Breast epithelium (tissue), 4 donors: Measurements from ENCODE around the gene SKIC8. TPM values are rescaled to one million over a fixed set of nuclear protein-coding genes. Genes with fewer than 3 reads are reported as not detected.
A peak's percentile ranks its signal among the peaks of the same experiment; 100 is the strongest.
"Not testable (repeated sequence)": the region's sequence is repeated elsewhere in the genome, so short reads cannot be mapped to it uniquely, and the experiment has no call there.

Experiments used
- DNase-seq, 2 donors: peaks; one replicate each; pipeline ENCODE4 v3.0.0-alpha.2; 2019; ENCODE audit warnings: low spot score in 2 of 2
- H3K27ac ChIP-seq, 2 donors: fragments of 200-600 bp; sonication (generic) in 1 of 2; one replicate each; pipeline ENCODE4 v1.5.1; 2016 to 2019; ENCODE audit warnings: mild to moderate bottlenecking in 1 of 2
- H3K27me3 ChIP-seq, 2 donors: fragments of 200-600 bp; sonication (generic) in 1 of 2; one replicate each; pipeline versions ENCODE4 v1.5.1 to v1.6.0; 2017 to 2019; ENCODE audit warnings: control low read depth in 1 of 2, mild to moderate bottlenecking in 1 of 2
- H3K36me3 ChIP-seq: fragments of 200-600 bp; one replicate; pipeline ENCODE4 v1.5.1; 2019
- H3K4me1 ChIP-seq, 2 donors: fragments of 200-600 bp; sonication (generic); one replicate each; pipeline ENCODE4 v1.5.1; 2016 to 2019; ENCODE audit warnings: control low read depth in 1 of 2
- H3K4me3 ChIP-seq, 3 donors: fragments of 200-600 bp; sonication (generic); 1 replicate in 2 of 3; 2 replicates in 1 of 3; pipeline ENCODE4 v1.5.1; 2016 to 2019; ENCODE audit warnings: mild to moderate bottlenecking in 3 of 3, moderate library complexity in 2 of 3
- H3K9me3 ChIP-seq, 2 donors: fragments of 200-600 bp; sonication (generic) in 1 of 2; one replicate each; pipeline ENCODE4 v1.5.1; 2016 to 2019; ENCODE audit warnings: control low read depth in 1 of 2
- POLR2A ChIP-seq: fragments of 450-650 bp; IDR thresholded peaks from one replicate; pipeline ENCODE4 v1.6.1; 2016; ENCODE audit warnings: antibody characterized with exemption, mild to moderate bottlenecking, moderate library complexity
- POLR2AphosphoS5 ChIP-seq, 3 donors: sonication (generic); formaldehyde crosslinking; IDR thresholded peaks; one replicate each; pipeline ENCODE4 v1.6.1; 2017; ENCODE audit warnings: antibody characterized with exemption in 3 of 3
- intact Hi-C: fragments of 100-400 bp; cut with DNase I; formaldehyde crosslinking; loops from one replicate; pipeline ENCODE4 v1.15.1; 2023; ENCODE audit warnings: low total_unique reads
- total RNA-seq, 3 donors: library from RNA; depleted of rRNA; stranded (reverse); fragments of >200 nt; gene quantifications; one replicate each; pipeline ENCODE4 v1.1.0, GENCODE V29; 2016
- TF ChIP-seq, protein P1 (sequence below), 3 donors: fragments of 450-650 bp; IDR thresholded peaks; one replicate each; pipeline ENCODE4 v1.5.1; 2016 to 2017; ENCODE audit warnings: antibody characterized with exemption in 3 of 3, mild to moderate bottlenecking in 3 of 3, moderate library complexity in 3 of 3

Gene SKIC8
- total RNA-seq, 3 donors from 2014 or later: 63.5 to 98.8 (median 96.0) TPM

DNA sequence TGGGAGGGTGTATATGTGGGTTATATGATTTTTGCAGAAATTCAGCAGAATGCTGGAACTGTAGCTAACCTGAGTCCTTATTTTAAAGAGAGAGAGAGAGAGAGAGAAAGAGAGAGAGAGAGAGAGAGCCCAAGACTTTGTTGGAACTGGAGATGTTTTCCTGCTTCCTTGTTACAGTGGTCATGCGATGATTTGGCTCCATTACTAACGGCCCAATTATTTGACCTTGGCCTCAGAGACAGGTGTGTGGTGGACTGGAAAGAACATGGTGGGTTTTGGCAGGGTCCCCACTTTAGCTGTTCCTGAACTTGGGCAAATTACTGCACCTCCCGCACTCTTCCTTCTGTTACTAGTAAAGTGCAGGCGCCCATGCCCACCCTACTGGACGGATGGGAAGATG, 50.3 kb downstream of the SKIC8 start:
- H3K4me1 ChIP-seq: no peaks in the 10 kb centered on the region

DNA sequence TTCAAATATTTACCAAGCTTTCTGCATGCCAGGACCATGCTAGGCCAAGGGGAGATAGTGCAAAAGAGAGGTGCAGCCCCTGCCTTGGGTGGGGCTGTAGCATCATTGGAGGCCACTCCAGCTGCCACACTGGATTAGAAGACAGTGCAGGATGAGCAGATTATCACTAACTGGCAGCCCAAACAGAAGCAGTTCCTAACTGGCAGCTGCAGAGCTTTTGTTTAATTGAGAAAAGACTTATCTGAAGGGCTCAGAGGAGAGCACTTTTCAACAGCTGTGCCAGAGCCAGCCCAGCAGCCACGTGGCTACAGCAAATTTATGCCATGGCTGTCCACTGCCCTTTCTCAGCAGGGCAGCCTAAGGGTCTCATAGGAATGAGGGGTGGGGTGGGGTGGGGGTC, 51.5 kb downstream of the SKIC8 start:
- intact Hi-C loops: no loop called here
- no peaks in the 10 kb centered on the region for H3K9me3 ChIP-seq
- H3K27me3 ChIP-seq: no peaks in the 10 kb centered on the region
- TF ChIP-seq POLR2A: no peak
- TF ChIP-seq, protein P1, sequence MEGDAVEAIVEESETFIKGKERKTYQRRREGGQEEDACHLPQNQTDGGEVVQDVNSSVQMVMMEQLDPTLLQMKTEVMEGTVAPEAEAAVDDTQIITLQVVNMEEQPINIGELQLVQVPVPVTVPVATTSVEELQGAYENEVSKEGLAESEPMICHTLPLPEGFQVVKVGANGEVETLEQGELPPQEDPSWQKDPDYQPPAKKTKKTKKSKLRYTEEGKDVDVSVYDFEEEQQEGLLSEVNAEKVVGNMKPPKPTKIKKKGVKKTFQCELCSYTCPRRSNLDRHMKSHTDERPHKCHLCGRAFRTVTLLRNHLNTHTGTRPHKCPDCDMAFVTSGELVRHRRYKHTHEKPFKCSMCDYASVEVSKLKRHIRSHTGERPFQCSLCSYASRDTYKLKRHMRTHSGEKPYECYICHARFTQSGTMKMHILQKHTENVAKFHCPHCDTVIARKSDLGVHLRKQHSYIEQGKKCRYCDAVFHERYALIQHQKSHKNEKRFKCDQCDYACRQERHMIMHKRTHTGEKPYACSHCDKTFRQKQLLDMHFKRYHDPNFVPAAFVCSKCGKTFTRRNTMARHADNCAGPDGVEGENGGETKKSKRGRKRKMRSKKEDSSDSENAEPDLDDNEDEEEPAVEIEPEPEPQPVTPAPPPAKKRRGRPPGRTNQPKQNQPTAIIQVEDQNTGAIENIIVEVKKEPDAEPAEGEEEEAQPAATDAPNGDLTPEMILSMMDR (IDR thresholded peaks at IDR 0.05): no peak
- no peak for TF ChIP-seq POLR2AphosphoS5 (IDR thresholded peaks at IDR 0.05)
- H3K4me3 ChIP-seq: no peak overlapping the region
- no peak overlapping the region for H3K27ac ChIP-seq
- H3K4me1 ChIP-seq: no peaks in the 10 kb centered on the region
- peak in 1 of 2 donors; percentile 0 for DNase-seq
- no peaks in the 10 kb centered on the region for H3K36me3 ChIP-seq

More for the DNA sequence above, 50.3 kb downstream of the SKIC8 start:
- H3K9me3 ChIP-seq: no peaks in the 10 kb centered on the region
- TF ChIP-seq POLR2AphosphoS5 (IDR thresholded peaks at IDR 0.05) (no peak), POLR2A (no peak)
- TF ChIP-seq, protein P1 (IDR thresholded peaks at IDR 0.05): no peak
- intact Hi-C loops: no loop called here
- H3K27me3 ChIP-seq: no peaks in the 10 kb centered on the region
- H3K36me3 ChIP-seq: no peaks in the 10 kb centered on the region
- no peak overlapping the region for H3K27ac ChIP-seq
- no peak overlapping the region for H3K4me3 ChIP-seq
- no peak for DNase-seq

DNA sequence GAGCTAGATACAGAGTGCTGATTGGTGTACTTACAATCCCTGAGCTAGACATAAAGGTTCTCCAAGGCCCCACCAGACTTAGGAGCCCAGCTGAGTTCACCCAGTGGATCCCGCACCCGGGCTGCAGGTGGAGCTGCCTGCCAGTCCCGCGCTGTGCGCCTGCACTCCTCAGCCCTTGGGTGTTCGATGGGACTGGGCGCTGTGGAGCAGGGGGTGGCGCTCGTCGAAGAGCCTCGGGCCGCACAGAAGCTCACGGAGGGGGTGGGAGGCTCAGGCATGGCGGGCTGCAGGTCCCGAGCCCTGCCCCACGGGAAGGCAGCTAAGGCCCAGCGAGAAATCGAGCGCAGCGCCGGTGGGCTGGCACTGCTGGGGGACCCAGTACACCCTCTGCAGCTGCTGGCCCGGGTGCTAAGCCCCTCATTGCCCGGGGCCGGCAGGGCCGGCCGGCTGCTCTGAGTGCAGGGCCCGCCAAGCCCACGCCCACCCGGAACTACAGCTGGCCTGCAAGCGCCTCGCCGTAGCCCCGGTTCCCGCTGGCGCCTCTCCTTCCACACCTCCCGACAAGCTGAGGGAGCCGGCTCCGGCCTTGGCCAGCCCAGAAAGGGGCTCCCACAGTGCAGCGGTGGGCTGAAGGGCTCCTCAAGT, 53.3 kb downstream of the SKIC8 start:
- H3K27me3 ChIP-seq, H3K36me3 ChIP-seq, H3K27ac ChIP-seq, H3K9me3 ChIP-seq, intact Hi-C loops, H3K4me3 ChIP-seq, H3K4me1 ChIP-seq: not testable (repeated sequence)
- peak in 1 of 2 donors; percentile 28 for DNase-seq

DNA sequence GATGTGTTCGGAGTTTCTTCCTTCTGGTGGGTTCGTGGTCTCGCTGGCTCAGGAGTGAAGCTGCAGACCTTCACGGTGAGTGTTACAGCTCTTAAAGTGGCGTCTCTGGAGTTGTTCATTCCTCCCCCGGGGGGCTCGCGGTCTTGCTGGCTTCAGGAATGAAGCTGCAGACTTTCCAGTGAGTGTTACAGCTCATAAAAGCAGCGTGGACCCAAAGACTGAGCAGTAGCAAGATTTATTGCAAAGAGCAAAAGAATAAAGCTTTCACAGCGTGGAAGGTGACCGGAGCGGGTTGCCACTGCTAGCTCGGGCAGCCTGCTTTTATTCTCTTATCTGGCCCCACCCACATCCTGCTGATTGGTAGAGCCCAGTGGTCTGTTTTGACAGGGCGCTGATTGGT, 54.0 kb downstream of the SKIC8 start:
- H3K4me3 ChIP-seq, H3K36me3 ChIP-seq, H3K9me3 ChIP-seq, H3K27ac ChIP-seq, H3K4me1 ChIP-seq, intact Hi-C loops, H3K27me3 ChIP-seq: not testable (repeated sequence)
- peak in 1 of 2 donors; percentile 12 for DNase-seq

DNA sequence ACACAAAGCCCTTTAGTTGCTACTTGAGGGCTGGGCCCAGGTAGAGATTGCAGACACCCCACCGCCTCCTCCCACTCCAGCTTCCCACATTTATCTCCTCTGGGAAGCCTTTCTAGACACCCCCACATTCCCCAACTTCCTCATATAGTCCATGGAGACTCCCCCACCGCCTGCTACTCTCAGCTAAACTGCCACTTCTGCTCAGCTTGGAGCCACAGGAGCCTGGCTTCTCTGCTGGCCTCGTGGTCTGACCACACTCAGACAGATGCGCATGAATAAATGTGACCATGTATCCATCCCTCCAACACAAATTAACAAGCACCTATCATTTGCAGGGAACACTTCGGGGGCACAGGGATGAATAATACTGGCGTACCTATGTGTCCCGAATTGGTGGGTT, 54.5 kb downstream of the SKIC8 start:
- no peaks in the 10 kb centered on the region for H3K27me3 ChIP-seq
- intact Hi-C loops: no loop called here
- DNase-seq: peak in 1 of 2 donors; percentile 20
- no peak overlapping the region for H3K4me3 ChIP-seq
- TF ChIP-seq POLR2AphosphoS5 (IDR thresholded peaks at IDR 0.05) (no peak), POLR2A (no peak)
- TF ChIP-seq, protein P1 (IDR thresholded peaks at IDR 0.05): no peak
- H3K9me3 ChIP-seq: no peaks in the 10 kb centered on the region
- H3K36me3 ChIP-seq: no peaks in the 10 kb centered on the region
- no peak overlapping the region for H3K27ac ChIP-seq
- H3K4me1 ChIP-seq: no peaks in the 10 kb centered on the region

DNA sequence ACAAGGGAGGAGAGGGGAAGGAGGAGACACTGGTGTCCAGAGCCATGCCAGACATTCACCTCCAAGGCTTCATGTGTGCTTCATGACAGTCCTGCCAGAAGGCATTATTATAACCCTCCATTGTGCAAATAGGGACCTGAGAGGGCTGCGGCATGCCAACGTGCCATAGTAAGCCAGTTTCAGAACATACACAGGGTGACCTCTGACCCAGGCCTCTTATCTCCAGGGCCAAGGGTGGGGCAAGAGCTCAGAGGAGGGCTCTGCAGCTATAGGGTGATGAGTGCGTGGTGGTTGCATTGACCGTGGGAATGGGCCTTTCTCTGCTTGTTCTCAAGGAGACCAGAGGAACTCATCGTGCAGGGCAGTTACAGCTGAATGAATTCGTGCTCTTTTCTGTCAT, 55.3 kb downstream of the SKIC8 start:
- Histone ChIP-seq H3K9me3 (no peaks in the 10 kb centered on the region), H3K4me1 (no peaks in the 10 kb centered on the region), H3K27ac (no peak overlapping the region), H3K36me3 (no peaks in the 10 kb centered on the region), H3K4me3 (no peak overlapping the region), H3K27me3 (no peaks in the 10 kb centered on the region)
- intact Hi-C loops: no loop called here
- DNase-seq: peak in 1 of 2 donors; percentile 19
- TF ChIP-seq, protein P1 (IDR thresholded peaks at IDR 0.05): no peak
- TF ChIP-seq POLR2AphosphoS5 (IDR thresholded peaks at IDR 0.05): no peak
- TF ChIP-seq POLR2A: no peak
